ENCODE measurements around the gene TRAP1.

The TRAP1 gene

GRCh38 chr16:3717235-3718018 is at the start of gene TRAP1:
Gene TRAP1 (minus strand): TSS chr16:3717524. CDS start chr16:3717508, 16 bp downstream.
- DNase-seq = peak; percentile 93

GRCh38 chr16:3766177-3766576 is 48.9 kb upstream of the TRAP1 start:
- DNase-seq = no peak

DNA sequence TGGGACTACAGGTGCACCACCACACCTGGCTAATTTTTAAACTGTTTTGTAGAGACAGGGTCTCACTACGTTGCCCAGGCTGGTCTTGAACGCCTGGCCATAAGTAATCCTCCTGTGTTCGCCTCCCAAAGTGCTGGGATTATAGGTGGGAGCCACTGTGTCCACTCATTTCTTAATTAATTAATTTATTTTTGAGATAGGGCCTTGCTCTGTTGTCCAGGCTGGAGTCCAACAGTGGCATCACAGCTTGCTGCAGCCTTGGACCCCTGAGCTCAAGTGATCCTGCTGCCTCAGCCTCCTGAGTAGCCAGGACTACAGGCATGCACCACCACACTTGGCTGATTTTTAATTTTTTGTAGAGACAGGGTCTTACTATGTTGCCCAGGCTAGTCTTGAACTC is 47.1 kb upstream of the TRAP1 start:
- DNase-seq = no peak

GRCh38 chr16:3762107-3762750 is 44.9 kb upstream of the TRAP1 start:
- no peak for DNase-seq

DNA sequence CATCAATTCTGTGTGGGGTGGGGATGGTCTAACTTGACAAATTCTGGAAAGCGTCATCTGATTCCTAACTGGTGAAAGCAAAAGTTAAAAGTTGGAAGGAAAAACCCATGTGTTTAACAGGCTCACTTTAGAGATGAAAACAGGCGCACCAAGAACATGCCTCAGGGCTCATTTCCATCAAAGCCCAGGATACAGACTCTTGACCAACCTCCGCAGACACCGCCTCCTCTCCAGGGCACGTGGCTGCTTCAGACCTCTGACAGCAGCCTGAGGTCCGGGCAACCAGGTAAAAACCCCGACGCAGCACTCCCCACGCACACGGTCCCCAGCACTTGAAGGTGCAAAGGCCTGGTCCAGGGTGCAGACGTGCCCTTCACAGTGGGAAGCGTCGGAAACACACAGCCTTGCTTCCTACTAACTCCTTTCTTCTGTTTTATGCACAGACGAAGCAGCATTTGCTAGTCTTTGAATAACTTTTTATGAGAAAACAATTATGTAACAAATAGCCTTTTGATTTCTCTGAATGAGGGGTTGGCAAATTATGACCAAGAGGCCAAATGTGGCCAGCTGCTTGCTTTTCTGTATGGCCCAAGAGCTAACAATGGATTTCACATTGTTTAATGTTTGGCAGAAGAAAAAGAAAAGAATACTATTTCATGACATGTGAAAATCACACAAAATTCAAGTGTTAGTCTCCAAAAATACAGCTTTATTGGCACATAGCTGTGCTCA is 44.2 kb upstream of the TRAP1 start:
- DNase-seq = no peak

DNA sequence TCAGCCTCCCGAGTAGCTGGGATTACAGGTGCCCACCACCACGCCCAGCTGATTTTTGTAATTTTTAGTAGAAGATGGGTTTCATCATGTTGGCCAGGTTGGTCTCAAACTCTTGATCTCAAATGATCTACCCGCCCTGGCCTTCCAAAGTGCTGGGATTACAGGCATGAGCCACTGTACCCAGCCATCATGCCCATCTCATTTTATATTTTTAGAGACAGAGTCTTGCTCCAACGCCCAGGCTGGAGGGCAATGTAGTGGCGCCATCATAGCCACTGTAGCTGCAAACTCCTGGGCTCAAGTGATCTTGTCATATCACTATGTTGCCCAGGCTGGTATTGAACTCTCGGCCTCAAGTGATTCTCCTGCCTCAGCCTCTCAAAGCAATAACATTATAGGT is 43.2 kb upstream of the TRAP1 start:
- no peak for DNase-seq

DNA sequence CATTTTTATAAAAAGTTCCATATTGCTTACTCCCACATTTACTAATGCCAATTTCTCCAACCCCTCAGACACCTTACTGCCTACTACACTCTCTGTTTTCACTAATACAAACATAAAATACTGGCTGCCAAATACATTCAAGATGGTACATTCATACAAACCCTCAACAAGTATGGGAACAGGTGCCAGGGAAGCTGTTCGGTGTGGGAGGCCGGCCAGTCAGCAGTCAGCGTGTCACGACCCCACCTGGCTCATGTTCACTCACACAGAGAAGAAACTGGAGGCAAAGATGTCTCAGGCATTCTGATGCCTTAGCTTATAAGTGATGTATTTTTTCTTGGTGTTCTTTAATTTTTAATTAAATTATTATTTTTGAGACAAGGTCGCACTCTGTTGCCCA is 42.4 kb upstream of the TRAP1 start:
- DNase-seq = no peak

GRCh38 chr16:3756113-3756512 is 38.8 kb upstream of the TRAP1 start:
- no peak for DNase-seq

- DNase-seq = no peak
Observed at GRCh38 chr16:3755249-3755648, 37.9 kb upstream of the TRAP1 start.

- DNase-seq = no peak
Observed at GRCh38 chr16:3754772-3755171, 37.4 kb upstream of the TRAP1 start.

- DNase-seq = no peak
Observed at GRCh38 chr16:3754081-3754703, 36.9 kb upstream of the TRAP1 start.

DNA sequence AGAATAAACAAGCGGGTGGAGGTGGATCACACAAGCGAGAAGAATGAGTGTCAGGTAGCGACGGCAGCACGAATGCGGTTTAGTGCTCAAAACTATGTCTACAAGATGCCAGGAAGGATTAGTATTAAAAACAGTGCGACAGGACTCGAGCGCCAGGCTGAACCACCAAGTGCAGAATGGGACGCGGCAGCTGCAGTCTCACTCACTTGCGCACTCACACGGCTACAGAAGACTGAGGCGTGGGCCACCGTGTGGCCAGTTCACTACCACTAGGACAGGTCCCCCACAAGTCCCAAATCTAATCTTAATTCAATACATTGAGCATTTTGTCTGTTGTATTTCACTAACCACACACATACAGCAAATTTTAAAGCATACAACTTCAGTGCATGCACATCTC is 35.7 kb upstream of the TRAP1 start:
- DNase-seq = no peak

- DNase-seq = no peak
Observed at GRCh38 chr16:3751878-3752277, 34.6 kb upstream of the TRAP1 start.

DNA sequence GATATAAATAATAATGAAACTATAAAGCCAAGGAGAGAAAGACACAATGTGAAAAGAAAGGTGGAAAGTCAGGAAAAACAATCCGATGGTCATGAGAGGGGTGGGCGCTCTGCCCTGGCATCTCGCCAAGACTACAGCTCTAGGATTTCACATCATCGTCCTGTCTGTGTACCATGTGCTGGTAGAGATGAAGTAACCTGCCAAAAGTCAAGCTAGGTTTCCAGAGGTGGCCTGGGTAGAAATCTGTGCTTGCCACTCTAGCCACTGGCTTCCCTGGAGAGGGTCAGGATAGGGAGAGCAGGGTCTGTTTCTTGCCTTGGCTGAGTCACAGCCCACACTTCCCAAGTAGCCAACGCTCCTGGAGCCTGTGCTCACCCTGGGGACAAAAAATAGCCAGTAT is 31.0 kb upstream of the TRAP1 start:
- DNase-seq = no peak

DNA sequence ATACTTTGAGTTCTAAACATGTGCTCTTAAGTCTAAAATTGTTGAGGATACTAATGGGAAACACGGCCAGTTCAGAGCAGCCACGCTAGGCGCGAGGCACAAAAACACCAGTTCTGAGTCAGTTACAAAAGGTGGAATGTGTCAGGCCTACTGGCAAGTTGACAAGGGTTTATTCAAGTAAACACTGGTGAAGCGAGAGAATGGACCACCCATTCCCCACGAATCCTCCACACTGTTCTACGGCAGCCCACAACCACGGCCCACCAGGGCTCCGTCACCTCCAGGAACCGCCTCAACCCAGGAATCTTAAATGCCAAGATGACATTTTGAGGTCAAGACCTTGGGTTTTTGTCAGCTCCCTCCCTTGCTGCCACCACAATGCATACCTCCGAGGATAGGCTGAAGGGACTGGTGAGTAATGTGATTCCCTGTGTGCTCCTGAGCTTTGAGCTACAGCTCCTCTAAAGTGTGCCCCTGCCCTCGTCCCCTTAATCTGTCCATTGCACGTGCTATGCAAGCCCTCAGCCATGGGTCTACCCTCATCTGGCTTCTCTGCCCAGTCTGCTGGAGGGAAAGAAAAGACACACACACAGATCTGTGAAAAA is 28.5 kb upstream of the TRAP1 start:
- DNase-seq = no peak

DNA sequence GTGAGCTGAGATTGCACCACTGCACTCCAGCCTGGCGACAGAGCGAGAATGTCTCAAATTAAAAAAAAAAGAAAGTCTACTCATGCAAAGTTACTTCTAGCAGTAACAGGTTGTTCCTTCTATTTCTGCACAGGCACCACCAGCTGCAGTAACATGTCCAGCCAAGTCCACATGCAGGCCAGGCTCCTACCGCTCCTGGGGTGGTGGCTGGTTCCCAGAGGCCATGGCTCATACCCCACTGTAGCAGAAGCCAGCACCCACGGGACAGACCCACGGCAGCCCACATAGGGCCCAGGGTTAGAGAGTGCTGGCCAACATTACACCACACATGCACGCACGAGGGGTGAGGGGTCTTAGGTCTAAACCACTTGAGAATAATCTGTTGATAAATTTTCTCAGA is 26.7 kb upstream of the TRAP1 start:
- no peak for DNase-seq

DNA sequence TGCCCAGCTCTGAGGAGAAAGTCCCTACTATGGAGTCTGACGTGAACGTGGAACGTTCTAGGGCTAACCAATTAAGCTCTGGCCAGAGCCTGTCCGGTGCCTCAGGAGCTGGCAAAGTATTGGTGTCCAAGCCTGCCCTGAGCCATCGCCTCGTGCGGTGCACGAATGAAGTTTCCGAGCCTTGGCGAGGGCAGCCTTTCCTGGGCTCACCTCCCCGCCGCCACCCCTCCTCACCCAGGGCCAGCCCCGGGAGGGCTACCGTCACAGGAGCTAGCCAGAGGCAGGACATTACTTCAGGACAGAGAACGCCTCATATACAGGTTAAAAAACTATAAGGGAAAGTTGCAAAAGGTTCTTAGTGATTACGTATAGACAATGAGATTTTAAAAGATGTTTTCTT is 23.6 kb upstream of the TRAP1 start:
- DNase-seq = no peak

DNA sequence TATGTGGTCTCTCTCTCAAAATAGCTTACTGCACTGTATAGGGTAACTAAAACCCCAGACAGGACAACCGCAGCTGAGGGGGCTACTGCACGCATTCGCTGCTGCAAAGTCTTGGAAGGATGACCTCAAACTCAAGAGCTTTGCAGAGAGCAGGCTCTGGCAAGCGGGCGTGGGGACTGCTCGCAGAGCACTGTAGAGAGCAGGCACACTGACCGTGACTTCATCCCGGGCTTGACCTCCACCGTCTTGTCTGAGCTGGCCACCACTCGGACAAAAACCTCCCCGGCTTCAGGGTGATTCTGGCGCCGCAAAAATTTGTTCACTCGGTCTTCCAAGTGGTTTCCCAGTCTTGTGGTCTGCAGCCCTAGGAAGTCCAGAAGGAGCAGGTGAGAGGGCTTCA is 22.9 kb upstream of the TRAP1 start:
- no peak for DNase-seq

DNA sequence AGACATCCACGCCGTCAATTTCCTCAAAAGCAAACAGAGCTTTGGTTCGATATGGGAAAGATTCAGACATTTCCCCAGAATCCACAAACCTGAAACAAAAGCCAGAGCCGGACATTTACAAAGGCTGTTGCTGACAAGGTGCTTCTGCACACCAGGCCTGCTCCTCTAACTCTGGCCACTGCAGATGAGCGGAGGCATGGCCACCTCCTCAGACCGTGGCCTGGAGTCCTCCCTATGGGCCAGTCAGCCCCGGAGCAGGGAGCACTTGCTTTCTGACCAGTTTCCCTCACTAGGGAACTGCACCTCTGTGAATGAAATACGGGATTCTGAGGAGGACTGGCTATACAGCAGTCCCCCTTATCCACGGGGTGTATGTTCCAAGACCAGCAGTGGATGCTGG is 22.3 kb upstream of the TRAP1 start:
- DNase-seq = no peak

GRCh38 chr16:3738541-3738940 is 21.2 kb upstream of the TRAP1 start:
- DNase-seq = no peak

GRCh38 chr16:3738128-3738527 is 20.8 kb upstream of the TRAP1 start:
- no peak for DNase-seq

DNA sequence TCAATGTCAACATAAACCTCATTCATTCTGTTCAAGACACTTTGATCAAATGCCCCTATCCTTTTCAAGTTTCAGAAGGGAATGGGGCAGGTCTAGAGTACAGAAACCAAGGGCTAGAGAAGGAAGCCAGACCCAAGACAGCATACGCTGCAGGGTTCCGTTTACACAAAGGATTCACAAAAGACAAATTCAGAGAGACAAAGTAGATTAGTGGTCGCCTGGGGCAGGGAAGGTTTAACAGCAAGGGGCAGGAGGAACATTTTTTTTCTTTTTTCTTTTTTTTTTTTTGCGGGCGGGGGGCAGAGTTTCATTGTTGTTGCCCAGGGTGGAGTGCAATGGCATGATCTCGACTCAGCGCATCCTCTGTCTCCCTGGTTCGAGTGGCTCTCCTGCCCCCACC is 19.9 kb upstream of the TRAP1 start:
- no peak for DNase-seq

GRCh38 chr16:3736116-3736515 is 18.8 kb upstream of the TRAP1 start:
- DNase-seq = no peak

Data from CD4-positive, alpha-beta T cell treated with Interleukin-21 for 1 hour (primary cell).